Measurements from ENCODE around the gene RASSF3. TPM values are rescaled to one million over a fixed set of nuclear protein-coding genes. Genes with fewer than 3 reads are reported as not detected.

The RASSF3 gene
- total and polyA plus RNA-seq, 2 of the 13 experiments (the other 11 are each of a cell fraction or from before 2014, with no cell fraction given): 15.5 to 16.0 TPM

- no peak overlapping the region for H3K4me2 ChIP-seq (ENCODE audit: low read depth, low read length)
- H3K9me3 ChIP-seq (ENCODE audit: low read length): no peaks in the 10 kb centered on the region
- no peak overlapping the region for H3K27ac ChIP-seq (ENCODE audit: extremely low read length, insufficient read depth, low read length)
- WGBS (ENCODE audit: low lambda C conversion rate): 63% methylated on average over 9 of the region's 9 CpGs
- FAIRE-seq (no peak), DNase-seq (ENCODE audit: low spot score) (no peak), ATAC-seq (no peak)
- no peaks in the 10 kb centered on the region for H3K79me2 ChIP-seq (ENCODE audit: insufficient read depth, low read length)
- no peak overlapping the region for H3K9ac ChIP-seq (ENCODE audit: insufficient read depth, low read depth, low read length)
- H3K4me1 ChIP-seq (ENCODE audit: insufficient read depth, low read length): peaks cover 4% of the 10 kb centered on the region
- BruUV-seq (replicated peaks): no TSS peak
- TF ChIP-seq RARG (CRISPR knock-in tag; IDR thresholded peaks at IDR 0.05; ENCODE audit: low read depth) (no peak), CENPBD1 (CRISPR knock-in tag; IDR thresholded peaks at IDR 0.05; ENCODE audit: borderline replicate concordance, low read depth) (no peak), CEBPG (CRISPR knock-in tag; IDR thresholded peaks at IDR 0.05) (no peak), POGZ (CRISPR knock-in tag; IDR thresholded peaks at IDR 0.05) (no peak), ZFX (CRISPR knock-in tag; IDR thresholded peaks at IDR 0.05; ENCODE audit: low read depth) (no peak), ZNF703 (CRISPR knock-in tag; IDR thresholded peaks at IDR 0.05; ENCODE audit: borderline replicate concordance) (no peak), DNMT1 (CRISPR knock-in tag; IDR thresholded peaks at IDR 0.05) (no peak), DMAP1 (CRISPR knock-in tag; IDR thresholded peaks at IDR 0.05) (no peak), MIER3 (CRISPR knock-in tag; IDR thresholded peaks at IDR 0.05; ENCODE audit: borderline replicate concordance) (no peak), ZNF75D (CRISPR knock-in tag; IDR thresholded peaks at IDR 0.05; ENCODE audit: borderline replicate concordance) (no peak), CTCF (CRISPR knock-in tag; IDR thresholded peaks at IDR 0.05) (no peak), PLRG1 (conservative IDR thresholded peaks at IDR 0.05) (no peak), MBNL3 (CRISPR knock-in tag; conservative IDR thresholded peaks at IDR 0.05) (no peak)
- no peaks in the 10 kb centered on the region for H4K20me1 ChIP-seq (ENCODE audit: insufficient read depth, low read length)
- H3K27me3 ChIP-seq (ENCODE audit: control insufficient read depth in 1 of 2, insufficient read depth in 2 of 2, low read length in 2 of 2): peaks cover 0 to 1% of the 10 kb centered on the region in 2 experiments; a peak in 1 of 5 replicates
- H3K36me3 ChIP-seq (replicated peaks in 1 of 2; ENCODE audit: control insufficient read depth in 1 of 2, insufficient read depth in 2 of 2, low read length in 2 of 2): no peaks in the 10 kb centered on the region
- no peak overlapping the region for H3K4me3 ChIP-seq (replicated peaks in 1 of 3; ENCODE audit: insufficient read depth in 1 of 3, low read depth in 2 of 3, low read length in 3 of 3)
- ChIA-PET CTCF (ENCODE audit: low intra/inter-chr PET ratio, low total read pairs) (no interaction called here), POLR2A (no interaction called here)
- in situ Hi-C loops (cut with HindIII; ENCODE audit: extremely low pct_ligation_motif_present, low pct_unique_long_range_greater_than_20kb) (no loop called here), intact Hi-C loops (cut with micrococcal nuclease; ENCODE audit: unreplicated experiment) (no loop called here)
- H2AFZ ChIP-seq (ENCODE audit: low read length): no peak overlapping the region
Measured at GRCh38 chr12:64561302-64562136, 48.8 kb upstream of the RASSF3 start.

All from HepG2 (cell line).